Neuron (in vitro differentiated cells): ENCODE data around the gene ITGB3.
A peak's percentile ranks its signal among the peaks of the same experiment; 100 is the strongest.

ENCODE experiments used
- H2AFZ ChIP-seq: one replicate; pipeline ENCODE4 v1.6.1; 2013; ENCODE audit warnings: low read depth, mild to moderate bottlenecking, inconsistent platforms, low read length, moderate library complexity
- H3K27me3 ChIP-seq: one replicate; pipeline ENCODE4 v1.6.1; 2013; ENCODE audit warnings: low read length; ENCODE audit not compliant: insufficient read depth
- H3K36me3 ChIP-seq: one replicate; pipeline ENCODE4 v1.6.1; 2013; ENCODE audit warnings: low read length; ENCODE audit not compliant: insufficient read depth
- H3K4me1 ChIP-seq: one replicate; pipeline ENCODE4 v1.6.1; 2013; ENCODE audit warnings: low read length; ENCODE audit not compliant: insufficient read depth
- H3K4me3 ChIP-seq: 2 replicates; pipeline ENCODE4 v1.5.1; 2013; ENCODE audit warnings: mild to moderate bottlenecking, low read length, moderate library complexity
- H3K9me3 ChIP-seq: one replicate; pipeline ENCODE4 v1.6.1; 2013; ENCODE audit warnings: low read length

The ITGB3 gene

DNA sequence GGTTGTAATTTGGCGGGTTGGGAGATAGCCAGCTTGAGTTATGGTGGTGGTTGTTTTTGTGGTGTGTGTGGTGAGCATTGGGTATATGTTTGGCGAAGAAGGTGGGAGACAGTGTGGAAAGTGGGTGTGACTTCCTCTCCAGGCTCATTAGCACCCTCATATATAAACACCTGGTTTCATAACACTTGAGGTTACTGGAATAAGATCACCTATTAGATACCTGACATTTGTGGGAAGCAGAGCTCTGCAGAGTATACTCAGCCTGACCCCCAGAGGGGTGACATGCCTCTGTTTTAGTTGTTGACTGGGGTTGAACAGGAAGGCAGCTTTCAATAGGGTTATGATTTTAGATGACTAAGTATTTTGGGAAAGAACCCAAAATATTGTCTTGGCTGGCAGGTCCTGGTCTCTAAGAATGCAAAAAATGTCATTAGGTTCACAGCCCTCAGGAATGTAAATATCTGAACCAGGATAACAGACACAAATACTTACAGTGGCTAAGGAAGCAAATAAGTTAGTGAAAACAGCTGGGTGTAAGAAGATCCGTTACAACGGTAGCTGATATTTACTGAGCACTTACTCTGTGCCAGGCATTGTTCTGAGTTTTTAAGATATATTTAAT, 51.8 kb downstream of the ITGB3 start:
- no peaks in the 10 kb centered on the region for H3K27me3 ChIP-seq
- no peaks in the 10 kb centered on the region for H3K4me1 ChIP-seq
- no peaks in the 10 kb centered on the region for H3K36me3 ChIP-seq
- no peak overlapping the region for H2AFZ ChIP-seq
- H3K9me3 ChIP-seq, result peaks cover 8% of the 10 kb centered on the region
- no peak overlapping the region for H3K4me3 ChIP-seq

DNA sequence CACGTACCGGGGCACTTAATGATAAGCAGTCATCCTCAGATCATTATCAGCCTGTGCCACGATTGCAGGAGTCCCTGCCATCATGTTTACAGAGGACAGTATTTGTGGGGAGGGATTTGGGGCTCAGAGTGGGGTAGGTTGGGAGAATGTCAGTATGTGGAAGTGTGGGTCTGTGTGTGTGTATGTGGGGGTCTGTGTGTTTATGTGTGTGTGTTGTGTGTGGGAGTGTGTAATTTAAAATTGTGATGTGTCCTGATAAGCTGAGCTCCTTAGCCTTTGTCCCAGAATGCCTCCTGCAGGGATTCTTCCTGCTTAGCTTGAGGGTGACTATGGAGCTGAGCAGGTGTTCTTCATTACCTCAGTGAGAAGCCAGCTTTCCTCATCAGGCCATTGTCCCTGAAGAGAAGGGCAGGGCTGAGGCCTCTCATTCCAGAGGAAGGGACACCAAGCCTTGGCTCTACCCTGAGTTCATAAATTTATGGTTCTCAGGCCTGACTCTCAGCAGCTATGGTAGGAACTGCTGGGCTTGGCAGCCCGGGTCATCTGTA, 56.6 kb downstream of the ITGB3 start:
- Histone ChIP-seq H3K36me3 (no peaks in the 10 kb centered on the region), H3K4me1 (no peaks in the 10 kb centered on the region), H3K4me3 (no peak overlapping the region), H2AFZ (no peak overlapping the region), H3K27me3 (no peaks in the 10 kb centered on the region), H3K9me3 (no peaks in the 10 kb centered on the region)

DNA sequence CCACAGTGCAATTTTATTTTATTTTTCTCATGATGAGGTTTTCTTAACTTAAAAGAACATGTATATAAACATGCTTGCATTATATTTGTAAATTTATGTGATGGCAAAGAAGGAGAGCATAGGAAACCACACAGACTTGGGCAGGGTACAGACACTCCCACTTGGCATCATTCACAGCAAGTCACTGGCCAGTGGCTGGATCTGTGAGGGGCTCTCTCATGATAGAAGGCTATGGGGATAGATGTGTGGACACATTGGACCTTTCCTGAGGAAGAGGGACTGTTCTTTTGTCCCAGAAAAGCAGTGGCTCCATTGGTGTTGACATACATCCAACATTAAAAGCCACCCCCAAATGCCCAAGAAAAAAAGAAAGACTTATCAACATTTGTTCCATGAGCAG, 57.8 kb downstream of the ITGB3 start:
- Histone ChIP-seq H3K36me3 (no peaks in the 10 kb centered on the region), H3K4me1 (peaks cover 2% of the 10 kb centered on the region), H3K27me3 (no peaks in the 10 kb centered on the region), H3K9me3 (no peaks in the 10 kb centered on the region), H2AFZ (no peak overlapping the region), H3K4me3 (no peak overlapping the region)

GRCh38 chr17:47315451-47316266, 62.0 kb downstream of the ITGB3 start:
- H3K27me3 ChIP-seq, result no peaks in the 10 kb centered on the region
- H2AFZ ChIP-seq, result no peak overlapping the region
- H3K9me3 ChIP-seq, result no peaks in the 10 kb centered on the region
- H3K4me3 ChIP-seq, result no peak overlapping the region
- H3K4me1 ChIP-seq, result peaks cover 2% of the 10 kb centered on the region
- H3K36me3 ChIP-seq, result no peaks in the 10 kb centered on the region

DNA sequence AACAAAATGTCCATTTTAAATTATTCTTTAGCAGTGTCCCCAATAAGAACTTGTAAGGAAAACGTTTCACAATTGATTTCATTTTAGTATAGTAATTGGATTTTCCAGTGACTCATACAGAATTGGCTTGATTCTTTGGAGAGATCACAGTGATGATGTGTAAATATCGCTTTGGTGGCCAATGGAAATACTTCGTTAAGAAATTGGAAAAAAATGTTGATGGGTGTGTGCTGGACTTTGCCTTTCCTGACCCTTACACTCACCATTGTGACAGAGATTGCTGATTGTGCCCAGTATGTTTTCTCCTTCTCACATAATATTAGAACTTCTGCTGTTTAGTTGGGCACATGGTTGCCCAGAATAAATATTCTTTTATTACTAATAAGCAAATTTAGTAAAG, 62.7 kb downstream of the ITGB3 start:
- Histone ChIP-seq H3K36me3 (no peaks in the 10 kb centered on the region), H3K4me1 (peaks cover 2% of the 10 kb centered on the region), H3K4me3 (no peak overlapping the region)

DNA sequence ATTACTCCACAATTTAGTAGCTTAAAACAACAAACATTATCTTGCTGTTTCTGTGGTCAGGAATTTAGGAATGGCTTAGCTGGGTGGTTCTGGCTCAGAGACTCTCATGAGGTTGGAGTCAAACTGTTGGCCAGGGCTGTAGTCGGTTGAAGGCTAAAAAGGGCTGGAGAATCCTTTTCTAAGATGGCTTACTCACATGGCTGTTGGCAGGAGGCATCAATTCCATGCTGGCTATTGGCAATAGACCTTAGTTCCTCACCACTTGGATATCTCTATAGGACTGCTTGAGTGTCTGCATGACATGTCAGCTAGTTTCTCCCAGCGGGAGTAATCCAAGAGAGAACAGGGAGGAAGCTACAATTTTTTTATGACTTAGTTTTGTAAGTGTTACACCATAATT, 63.5 kb downstream of the ITGB3 start:
- H3K4me1 ChIP-seq, result peaks cover 2% of the 10 kb centered on the region
- H2AFZ ChIP-seq, result no peak overlapping the region
- H3K36me3 ChIP-seq, result no peaks in the 10 kb centered on the region
- no peaks in the 10 kb centered on the region for H3K27me3 ChIP-seq
- H3K4me3 ChIP-seq, result no peak overlapping the region
- no peaks in the 10 kb centered on the region for H3K9me3 ChIP-seq

More for the DNA sequence above, 62.7 kb downstream of the ITGB3 start:
- H3K9me3 ChIP-seq, result no peaks in the 10 kb centered on the region
- H2AFZ ChIP-seq, result no peak overlapping the region
- no peaks in the 10 kb centered on the region for H3K27me3 ChIP-seq

DNA sequence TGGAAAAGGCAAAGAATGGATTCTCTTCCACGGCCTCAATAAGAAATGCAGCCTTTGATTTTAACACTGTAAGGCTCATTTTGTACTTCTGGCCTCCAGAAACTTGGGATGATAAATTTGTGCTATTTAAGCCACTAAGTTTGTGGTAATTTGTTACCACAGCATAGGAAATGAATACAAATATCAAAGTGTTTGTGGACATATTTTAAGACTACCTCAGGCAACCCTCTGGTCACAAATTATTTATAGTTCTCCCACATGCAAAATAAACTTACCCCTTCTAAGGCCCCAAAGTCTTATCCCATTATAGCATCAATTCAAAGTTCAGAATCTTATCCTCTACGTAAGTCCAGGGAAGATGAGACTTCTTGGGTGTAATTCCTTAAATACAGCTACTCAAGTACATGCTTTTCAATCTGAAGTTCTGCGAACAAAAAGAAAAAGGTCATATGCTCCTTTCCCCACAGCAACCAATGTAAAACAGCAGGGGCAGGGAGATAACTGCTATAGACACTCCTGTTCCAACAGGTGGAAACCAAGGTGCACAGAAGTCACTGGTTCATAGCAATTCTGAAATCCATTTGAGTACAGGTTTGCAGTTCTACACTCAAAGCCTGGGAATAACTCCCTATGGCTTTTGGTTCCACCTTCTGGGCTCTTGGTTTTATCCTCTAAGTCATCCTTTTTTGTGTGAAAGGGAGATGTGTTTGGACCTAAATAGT, 64.7 kb downstream of the ITGB3 start:
- Histone ChIP-seq H3K4me1 (peaks cover 2% of the 10 kb centered on the region), H3K9me3 (no peaks in the 10 kb centered on the region), H3K36me3 (no peaks in the 10 kb centered on the region), H3K27me3 (no peaks in the 10 kb centered on the region), H2AFZ (no peak overlapping the region), H3K4me3 (no peak overlapping the region)

- H2AFZ ChIP-seq, result no peak overlapping the region
Observed at GRCh38 chr17:47320879-47321502, 67.4 kb downstream of the ITGB3 start.

GRCh38 chr17:47323382-47324223, 70.0 kb downstream of the ITGB3 start, which contains the start of gene EFCAB13:
EFCAB13 (plus strand) TSS chr17:47323955; CDS start chr17:47328354, 4,399 bp downstream.
- no peaks in the 10 kb centered on the region for H3K36me3 ChIP-seq
- peak within 1 kb of the TSS; percentile 88 for H2AFZ ChIP-seq
- H3K4me1 ChIP-seq, result no peaks in the 10 kb centered on the region
- no peaks in the 10 kb centered on the region for H3K9me3 ChIP-seq
- no peaks in the 10 kb centered on the region for H3K27me3 ChIP-seq
- H3K4me3 ChIP-seq, result peak within 1 kb of the TSS; percentile 48

More at GRCh38 chr17:47320879-47321502, 67.4 kb downstream of the ITGB3 start:
- Histone ChIP-seq H3K36me3 (no peaks in the 10 kb centered on the region), H3K4me3 (no peak overlapping the region), H3K9me3 (no peaks in the 10 kb centered on the region), H3K27me3 (no peaks in the 10 kb centered on the region), H3K4me1 (no peaks in the 10 kb centered on the region)

- Histone ChIP-seq H3K4me1 (no peaks in the 10 kb centered on the region), H3K4me3 (peak overlapping the region; percentile 48)
Observed at GRCh38 chr17:47324224-47325020, 70.8 kb downstream of the ITGB3 start.

DNA sequence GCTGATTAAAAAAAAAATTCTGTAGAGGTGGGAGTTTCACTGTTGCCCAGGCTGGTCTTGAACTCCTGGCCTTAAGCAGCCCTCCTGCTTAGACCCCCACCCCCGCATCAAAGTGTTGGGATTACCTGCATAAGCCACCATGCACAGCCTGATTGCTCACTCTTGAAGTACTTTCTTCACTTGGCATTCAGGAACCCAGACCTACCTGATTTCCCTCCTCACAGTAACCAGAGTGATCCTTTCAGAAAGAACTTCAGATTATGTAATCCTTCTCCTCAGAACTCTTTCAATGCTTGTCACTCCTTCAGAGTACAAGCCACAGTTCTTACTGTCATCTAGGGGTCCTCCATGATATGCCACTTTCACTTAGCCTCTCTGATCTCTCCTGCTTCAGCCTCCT, 71.5 kb downstream of the ITGB3 start:
- Histone ChIP-seq H2AFZ (no peak overlapping the region), H3K4me1 (no peaks in the 10 kb centered on the region), H3K36me3 (no peaks in the 10 kb centered on the region), H3K27me3 (no peaks in the 10 kb centered on the region), H3K4me3 (no peak overlapping the region), H3K9me3 (no peaks in the 10 kb centered on the region)

More at GRCh38 chr17:47324224-47325020, 70.8 kb downstream of the ITGB3 start:
- Histone ChIP-seq H3K36me3 (no peaks in the 10 kb centered on the region), H3K9me3 (no peaks in the 10 kb centered on the region), H3K27me3 (no peaks in the 10 kb centered on the region), H2AFZ (peak overlapping the region; percentile 88)
